SU-DHL-6 (cell line): ENCODE data around the gene DROSHA.

Experiments
- H2AFZ ChIP-seq: fragments of 200-600 bp; sonication (generic); 2 replicates; pipeline ENCODE4 v1.6.1; 2014; ENCODE audit warnings: low read depth, mild to moderate bottlenecking, moderate library complexity, mixed read lengths, antibody characterized with exemption, low read length; ENCODE audit not compliant: severe bottlenecking
- H3F3A ChIP-seq: fragments of 200-600 bp; shearing (Covaris generic); 2 replicates; pipeline ENCODE4 v1.6.0; 2016; ENCODE audit warnings: antibody characterized with exemption, mild to moderate bottlenecking; ENCODE audit not compliant: insufficient read depth
- H3K27ac ChIP-seq: fragments of 200-600 bp; sonication (generic); 2 replicates; pipeline ENCODE4 v1.5.1; 2016; ENCODE audit warnings: low read depth, mild to moderate bottlenecking, low read length, moderate library complexity, mixed read lengths
- H3K27me3 ChIP-seq: fragments of 200-600 bp; sonication (generic), shearing (Covaris generic); 2 replicates; pipeline ENCODE4 v1.6.0; 2014; ENCODE audit warnings: mild to moderate bottlenecking, low read length
- H3K36me3 ChIP-seq: fragments of 200-600 bp; sonication (generic); 2 replicates; pipeline ENCODE4 v1.6.1; 2014; ENCODE audit warnings: mild to moderate bottlenecking, low read length, mixed read lengths
- H3K4me2 ChIP-seq: fragments of 300-600, 200-600 bp; shearing (Covaris generic), sonication (generic); 2 replicates; pipeline ENCODE4 v1.6.0; 2014; ENCODE audit warnings: low read length, low read depth, mild to moderate bottlenecking; ENCODE audit not compliant: poor library complexity, severe bottlenecking
- H3K4me3 ChIP-seq: fragments of 200-600 bp; sonication (generic); 2 replicates; pipeline ENCODE4 v1.5.1; 2014; ENCODE audit warnings: antibody characterized with exemption, low read length, mild to moderate bottlenecking, mixed read lengths; ENCODE audit not compliant: insufficient read depth, poor library complexity, severe bottlenecking
- H3K79me2 ChIP-seq: fragments of 200-600 bp; sonication (generic); 2 replicates; pipeline ENCODE4 v1.6.1; 2014; ENCODE audit warnings: mild to moderate bottlenecking, low read length, moderate library complexity; ENCODE audit not compliant: insufficient read depth
- H3K9ac ChIP-seq: fragments of 200-600 bp; sonication (generic); 2 replicates; pipeline ENCODE4 v1.7.0; 2014; ENCODE audit warnings: mild to moderate bottlenecking, low read length
- H3K9me2 ChIP-seq: fragments of 200-600 bp; sonication (generic); replicated peaks from 2 replicates; pipeline ENCODE4 v1.6.1; 2014; ENCODE audit warnings: low read length; ENCODE audit not compliant: insufficient read depth
- H3K9me3 ChIP-seq: fragments of 200-600 bp; sonication (generic); 2 replicates; pipeline ENCODE4 v1.6.1; 2014; ENCODE audit warnings: low read length, mixed read lengths; ENCODE audit not compliant: insufficient read depth
- H4K20me1 ChIP-seq: fragments of 200-600 bp; sonication (generic); 2 replicates; pipeline ENCODE4 v1.6.1; 2014; ENCODE audit warnings: low read depth, mild to moderate bottlenecking, antibody characterized with exemption, low read length, moderate library complexity, mixed read lengths
- CTCF ChIP-seq: fragments of 200-600 bp; sonication (generic); IDR thresholded peaks from one replicate; pipeline ENCODE4 v1.5.1; 2017; ENCODE audit warnings: antibody characterized with exemption, mild to moderate bottlenecking, low read length, moderate library complexity; ENCODE audit not compliant: insufficient read depth, poor library complexity, severe bottlenecking
- EZH2phosphoT487 ChIP-seq: fragments of 200-600 bp; sonication (generic), shearing (Covaris generic); conservative IDR thresholded peaks from 2 replicates; pipeline ENCODE4 v1.6.1; 2018; ENCODE audit warnings: mild to moderate bottlenecking, antibody characterized with exemption, low read length, moderate library complexity, mixed read lengths

Gene DROSHA

DNA sequence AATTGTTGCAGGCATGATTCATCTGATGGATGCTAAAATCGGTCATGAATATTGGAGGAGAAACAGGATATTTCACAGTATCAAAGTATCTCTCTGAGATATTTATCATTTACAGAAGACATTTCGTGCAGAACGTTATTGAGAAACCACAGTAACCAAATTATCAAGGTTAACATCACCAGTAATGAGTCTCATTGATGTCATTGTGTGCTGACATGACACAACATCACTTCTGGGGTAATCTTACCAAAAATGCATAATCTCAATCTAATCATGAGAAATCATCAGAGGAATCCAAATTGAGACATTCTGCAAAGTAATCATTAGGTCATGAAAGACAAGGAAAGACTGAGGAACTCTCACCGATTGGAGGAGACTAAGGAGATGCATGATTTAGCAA, 42.9 kb upstream of the DROSHA start:
- H4K20me1 ChIP-seq = no peaks in the 10 kb centered on the region
- H2AFZ ChIP-seq = no peak overlapping the region
- no peak overlapping the region for H3K27ac ChIP-seq
- H3K27me3 ChIP-seq = no peaks in the 10 kb centered on the region
- H3K79me2 ChIP-seq = no peaks in the 10 kb centered on the region
- TF ChIP-seq CTCF (no peak), EZH2phosphoT487 (no peak)
- H3K9me3 ChIP-seq = no peaks in the 10 kb centered on the region
- no peaks in the 10 kb centered on the region for H3F3A ChIP-seq
- no peaks in the 10 kb centered on the region for H3K36me3 ChIP-seq
- no peak overlapping the region for H3K9ac ChIP-seq
- no peak overlapping the region for H3K4me3 ChIP-seq
- no peak overlapping the region for H3K4me2 ChIP-seq
- H3K9me2 ChIP-seq = no peaks in the 10 kb centered on the region

DNA sequence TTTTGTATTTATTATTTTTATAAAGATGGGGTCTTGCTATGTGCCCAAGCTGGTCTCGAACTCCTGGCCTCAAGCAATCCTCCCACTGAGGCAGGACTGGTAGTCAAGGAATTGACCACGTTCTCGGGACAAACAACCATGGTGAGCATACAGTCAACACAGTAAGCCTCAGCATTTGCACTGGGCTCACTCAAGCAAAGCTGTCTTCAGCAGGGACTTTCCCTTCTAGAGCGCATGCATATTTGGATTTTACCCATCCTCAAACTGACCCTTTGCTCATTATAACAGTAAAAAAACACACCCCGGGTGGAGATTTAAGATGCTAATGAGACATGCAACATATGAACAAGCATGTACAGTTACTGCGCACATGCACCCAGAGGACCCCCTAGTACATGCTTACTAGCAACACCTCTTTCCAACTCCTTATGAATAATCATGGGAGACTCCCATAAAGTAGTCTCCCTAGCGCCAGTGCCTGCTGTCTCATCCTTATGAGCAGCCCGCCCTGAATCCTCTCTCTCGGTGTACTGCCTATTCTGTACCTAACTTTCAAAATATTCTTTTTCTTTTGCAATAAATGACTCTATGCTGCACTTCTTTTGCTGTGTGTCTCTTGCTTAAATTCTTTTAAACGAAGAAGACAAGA, 41.7 kb upstream of the DROSHA start:
- Histone ChIP-seq H3K4me3 (no peak overlapping the region), H3K27ac (no peak overlapping the region), H3K4me2 (no peak overlapping the region), H3K9ac (no peak overlapping the region), H3K9me3 (no peaks in the 10 kb centered on the region), H3K79me2 (no peaks in the 10 kb centered on the region), H3K9me2 (no peaks in the 10 kb centered on the region), H3K36me3 (no peaks in the 10 kb centered on the region), H4K20me1 (no peaks in the 10 kb centered on the region), H3F3A (no peaks in the 10 kb centered on the region), H3K27me3 (no peaks in the 10 kb centered on the region), H2AFZ (no peak overlapping the region)
- TF ChIP-seq EZH2phosphoT487 (no peak), CTCF (no peak)

DNA sequence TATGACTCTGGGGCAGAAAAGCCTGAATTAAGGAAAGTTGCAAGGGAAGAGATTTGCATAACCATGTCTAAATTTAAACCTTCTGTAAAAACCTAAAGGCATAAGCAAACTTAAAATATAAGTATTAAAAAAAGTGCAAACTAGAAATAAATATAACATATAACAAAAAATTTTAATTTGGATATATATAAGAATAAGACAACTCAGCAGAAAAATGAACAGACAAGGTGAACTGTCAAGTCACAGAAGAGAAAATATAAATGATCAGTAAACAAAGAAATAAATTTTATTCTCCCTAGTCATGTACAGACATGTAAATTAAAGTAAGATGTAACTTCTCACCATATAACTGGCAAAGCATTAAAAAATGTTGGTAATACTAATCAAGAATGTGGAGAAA, 37.2 kb upstream of the DROSHA start:
- H4K20me1 ChIP-seq = no peaks in the 10 kb centered on the region
- no peaks in the 10 kb centered on the region for H3K36me3 ChIP-seq
- H2AFZ ChIP-seq = no peak overlapping the region
- H3K9me2 ChIP-seq = no peaks in the 10 kb centered on the region
- no peak overlapping the region for H3K4me2 ChIP-seq
- H3K79me2 ChIP-seq = no peaks in the 10 kb centered on the region
- TF ChIP-seq CTCF (no peak), EZH2phosphoT487 (no peak)
- no peak overlapping the region for H3K9ac ChIP-seq
- no peak overlapping the region for H3K4me3 ChIP-seq
- H3K27ac ChIP-seq = no peak overlapping the region
- no peaks in the 10 kb centered on the region for H3K9me3 ChIP-seq
- H3F3A ChIP-seq = no peaks in the 10 kb centered on the region
- no peaks in the 10 kb centered on the region for H3K27me3 ChIP-seq
